GM12878 (cell line): Measurements from ENCODE around the gene MCC. TPM values are rescaled to one million over a fixed set of nuclear protein-coding genes. Genes with fewer than 3 reads are reported as not detected.
A peak's percentile ranks its signal among the peaks of the same experiment; 100 is the strongest.

ENCODE experiments used
- ATAC-seq: fragments of 200-7000 bp; cut with Tn5 transposase; 3 replicates; pipeline ENCODE4 v1.9.1; 2020; ENCODE audit warnings: mild to moderate bottlenecking, moderate library complexity
- BruUV-seq: library from RNA; stranded (reverse); fragments of 400-500 nt; replicated peaks from 2 replicates; lab custom pipeline; 2021; lab: Mats Ljungman, UMichigan
- CTCF ChIA-PET: fragments of 300-600 bp; sonication (Branson Sonifier 250); formaldehyde crosslinking; extraction: SDS; loops from one replicate; lab custom pipeline; 2021; ENCODE audit warnings: inconsistent platforms; lab: Yijun Ruan, JAX
- POLR2A ChIA-PET: fragments of 350-600 bp; formaldehyde crosslinking; extraction: SDS; loops from one replicate; lab custom pipeline; 2021; ENCODE audit warnings: inconsistent platforms; lab: Charles Lee
- RAD21 ChIA-PET: fragments of 300-600 bp; sonication (Branson Sonifier 250); formaldehyde crosslinking; loops from one replicate; lab custom pipeline; 2023; ENCODE audit warnings: antibody characterized with exemption; ENCODE audit not compliant: unreplicated experiment; lab: Charles Lee
- SMC1A ChIA-PET: fragments of 300-600 bp; sonication (Branson Sonifier 250); formaldehyde crosslinking; loops from one replicate; lab custom pipeline; 2023; ENCODE audit not compliant: unreplicated experiment, uncharacterized antibody; lab: Charles Lee
- DNase-seq: peaks from one replicate; pipeline ENCODE4 v3.0.0-alpha.2; 2011; ENCODE audit warnings: low read depth, low spot score
- FAIRE-seq: peaks from 3 replicates; lab custom pipeline; 2011; peaks lifted over from hg19 to GRCh38; lab: Jason Lieb, UNC
- H2AFZ ChIP-seq: 2 replicates; pipeline ENCODE4 v1.6.0; 2011; ENCODE audit warnings: low read depth, low read length, control low read depth; ENCODE audit not compliant: control insufficient read depth
- H3K27ac ChIP-seq: 2 replicates; pipeline ENCODE4 v1.5.1; 2011; ENCODE audit warnings: control low read depth; ENCODE audit not compliant: control insufficient read depth, insufficient read depth
- H3K27me3 ChIP-seq, 2 experiments: replicated peaks in 1 of 2; 2 replicates each; pipeline versions ENCODE4 v1.6.0 to v1.6.1; 2011; ENCODE audit warnings: low read length in 1 of 2; ENCODE audit not compliant: control insufficient read depth in 2 of 2, insufficient read depth in 2 of 2
- H3K36me3 ChIP-seq, 2 experiments: 2 replicates each; pipeline ENCODE4 v1.5.1; 2011; ENCODE audit warnings: low read length in 1 of 2; ENCODE audit not compliant: control insufficient read depth in 2 of 2, insufficient read depth in 2 of 2
- H3K4me1 ChIP-seq: 2 replicates; pipeline ENCODE4 v1.6.1; 2011; ENCODE audit warnings: mild to moderate bottlenecking, low read length, moderate library complexity, mixed read lengths; ENCODE audit not compliant: control insufficient read depth, insufficient read depth
- H3K4me2 ChIP-seq: 2 replicates; pipeline ENCODE4 v1.6.0; 2011; ENCODE audit warnings: control low read depth; ENCODE audit not compliant: control insufficient read depth, insufficient read depth
- H3K4me3 ChIP-seq: fragments of 200-600 bp; sonication (generic); 2 replicates; pipeline ENCODE4 v1.5.1; 2016
- H3K79me2 ChIP-seq: 2 replicates; pipeline ENCODE4 v1.6.0; 2011; ENCODE audit warnings: low read length; ENCODE audit not compliant: control insufficient read depth, insufficient read depth
- H3K9ac ChIP-seq: 2 replicates; pipeline ENCODE4 v1.8.0; 2011; ENCODE audit warnings: low read length, control low read depth, mixed read lengths; ENCODE audit not compliant: control insufficient read depth, insufficient read depth
- H3K9me3 ChIP-seq: replicated peaks from 3 replicates; pipeline ENCODE4 v1.5.1; 2011; ENCODE audit warnings: mild to moderate bottlenecking, low read length; ENCODE audit not compliant: control insufficient read depth, insufficient read depth
- H4K20me1 ChIP-seq: 2 replicates; pipeline ENCODE4 v1.6.0; 2011; ENCODE audit not compliant: control insufficient read depth, insufficient read depth
- CREB1 ChIP-seq: IDR thresholded peaks from 2 replicates; pipeline ENCODE4 v1.6.1; 2012; ENCODE audit warnings: low read depth, mild to moderate bottlenecking, inconsistent platforms
- EP300 ChIP-seq, 2 experiments: fragments of 150-350 bp in 1 of 2; IDR thresholded peaks; 2 replicates each; pipeline ENCODE4 v1.6.1; 2011 to 2012; ENCODE audit warnings: low read depth in 2 of 2, low read length in 2 of 2, borderline replicate concordance in 1 of 2, improper control_type of control experiment in 1 of 2, inconsistent platforms in 1 of 2; ENCODE audit not compliant: control insufficient read depth in 1 of 2
- FOS ChIP-seq: IDR thresholded peaks from 3 replicates; pipeline ENCODE4 v1.6.1; 2011; ENCODE audit warnings: borderline replicate concordance; ENCODE audit not compliant: insufficient read length; ENCODE audit errors: extremely low read depth
- IKZF2 ChIP-seq, 2 experiments: fragments of 450-650 bp; IDR thresholded peaks; 2 replicates each; pipeline ENCODE4 v1.6.1; 2017; ENCODE audit warnings: mild to moderate bottlenecking in 2 of 2, moderate library complexity in 2 of 2
- LARP7 ChIP-seq: fragments of 450-650 bp; IDR thresholded peaks from 2 replicates; pipeline ENCODE4 v1.6.1; 2017; ENCODE audit warnings: mild to moderate bottlenecking
- NBN ChIP-seq: fragments of 450-650 bp; IDR thresholded peaks from 2 replicates; pipeline ENCODE4 v1.6.1; 2016
- SIN3A ChIP-seq: IDR thresholded peaks from 2 replicates; pipeline ENCODE4 v1.6.1; 2012; ENCODE audit warnings: low read depth, low read length, improper control_type of control experiment
- YY1 ChIP-seq: IDR thresholded peaks from 2 replicates; pipeline ENCODE4 v1.6.1; 2011; ENCODE audit warnings: low read depth, mild to moderate bottlenecking, low read length
- WGBS: methylation state at CpG from one replicate; pipeline ENCODE4 v1.1.6; 2016; ENCODE audit warnings: low lambda C conversion rate; ENCODE audit not compliant: insufficient replicate concordance, insufficient coverage; ENCODE audit errors: missing lambda C conversion rate; 5-methylcytosine and 5-hydroxymethylcytosine counted together
- in situ Hi-C: fragments of 300-500 bp; cut with MboI; formaldehyde crosslinking; loops from 9 replicates; pipeline ENCODE4 v1.14.3; 2018; ENCODE audit warnings: mixed read lengths
- intact Hi-C: fragments of 100-400 bp; cut with micrococcal nuclease; formaldehyde crosslinking; loops from one replicate; pipeline ENCODE4 v1.14.2; 2022; ENCODE audit not compliant: unreplicated experiment
- polyA plus RNA-seq, 11 experiments: library from polyadenylated mRNA; depleted of rRNA in 4 of 11; unstranded in 6 of 11; stranded (reverse) in 5 of 11; fragments of >200 nt; fragmentation: Nextera tagmentation in 4 of 11; fragmentation: Illumina TruSeq in 1 of 11; extraction: Ambion mirVana in 4 of 11; extraction: Trizol in 1 of 11; gene quantifications; 1 replicate in 1 of 11; 2 replicates in 10 of 11; pipeline versions ENCODE4 v1.2.1 to v1.2.3, GENCODE V29; 2011 to 2016; ENCODE audit warnings: inconsistent platforms in 2 of 11, missing spikeins in 2 of 11, low read depth in 1 of 11
- total RNA-seq, 4 experiments: library from RNA; depleted of rRNA in 3 of 4; stranded (reverse); fragments of >200 nt in 3 of 4; fragmentation: Illumina TruSeq in 1 of 4; extraction: Trizol in 1 of 4; gene quantifications; 2 replicates each; pipeline versions ENCODE4 v1.2.1 to v1.2.3, GENCODE V29; 2013 to 2021
- TF ChIP-seq, protein P1 (sequence below): IDR thresholded peaks from 2 replicates; pipeline ENCODE4 v1.6.1; 2012; ENCODE audit warnings: mild to moderate bottlenecking, low read depth, low read length
- TF ChIP-seq, protein P2 (sequence below): fragments of 450-650 bp; IDR thresholded peaks from 2 replicates; pipeline ENCODE4 v1.6.1; 2017; ENCODE audit warnings: borderline replicate concordance
- TF ChIP-seq, protein P3 (sequence below): IDR thresholded peaks from 2 replicates; pipeline ENCODE4 v1.6.1; 2011; ENCODE audit warnings: borderline replicate concordance, low read depth, mild to moderate bottlenecking, moderate library complexity, mixed read lengths, low read length; ENCODE audit not compliant: insufficient read depth; ENCODE audit errors: extremely low read length
- TF ChIP-seq, protein P4 (sequence below): IDR thresholded peaks from 2 replicates; pipeline ENCODE4 v1.6.1; 2012; ENCODE audit warnings: low read length, inconsistent platforms
- TF ChIP-seq, protein P5 (sequence below): IDR thresholded peaks from 2 replicates; pipeline ENCODE4 v1.6.1; 2011; ENCODE audit warnings: mild to moderate bottlenecking, low read depth, low read length, moderate library complexity; ENCODE audit not compliant: insufficient replicate concordance

MCC gene
- total and polyA plus RNA-seq, 10 of the 15 experiments (the other 5 are each of a cell fraction or from before 2014, with no cell fraction given), result 0.03 to 0.86 (median 0.16) TPM

DNA sequence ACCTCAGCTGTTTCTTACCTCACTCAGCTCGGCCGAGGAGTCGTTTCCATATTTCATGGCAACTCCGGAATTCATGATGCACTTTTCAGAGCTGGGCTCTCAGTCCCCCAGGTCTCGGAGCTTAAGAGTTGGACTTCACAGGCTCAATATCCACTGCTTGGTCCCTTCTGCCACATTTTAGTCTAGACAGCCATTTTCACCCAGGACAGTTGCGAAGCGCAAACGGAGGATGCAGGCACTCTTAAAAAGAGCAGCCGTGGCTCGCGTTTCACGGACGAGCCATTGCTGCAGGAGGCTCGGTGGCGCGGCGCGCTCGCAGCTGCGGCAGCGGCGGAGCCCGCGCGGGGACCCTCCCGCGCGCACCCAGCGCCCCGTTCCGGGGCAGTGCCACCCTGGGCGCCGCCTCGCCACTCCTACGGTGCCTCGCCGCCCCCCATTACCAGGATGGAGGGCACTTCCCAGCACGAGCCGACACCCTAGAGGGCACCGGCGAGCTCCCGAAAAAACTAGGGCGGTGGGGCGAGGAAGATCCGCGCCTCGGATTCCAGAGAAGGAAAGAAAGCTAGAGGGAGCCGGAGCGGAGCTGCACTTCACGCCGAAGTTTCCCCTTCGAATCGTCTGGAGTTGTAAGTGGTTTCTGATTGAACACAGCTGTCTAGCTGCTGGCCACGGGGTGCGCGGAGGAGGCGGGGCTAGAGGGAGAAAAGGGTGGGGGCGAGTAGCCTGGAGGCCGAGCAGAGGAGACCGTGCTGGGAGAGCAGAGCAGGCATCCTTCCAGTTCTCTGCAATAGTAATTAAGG is 193.7 kb downstream of the MCC start:
- no TSS peak for BruUV-seq
- RAD21 ChIA-PET, result no interaction called here
- Histone ChIP-seq H3K4me3 (peak overlapping the region; percentile 65), H3K4me1 (0 out of 2 replicates have a peak, but pooled peaks cover 5% of the 10 kb centered on the region), H2AFZ (peak overlapping the region; percentile 64), H3K4me2 (peak overlapping the region; percentile 91), H3K9ac (no peak overlapping the region; the same call in 1 of the 2 replicates), H3K79me2 (no peaks in the 10 kb centered on the region), H3K27ac (no peak overlapping the region), H3K27me3 (peaks cover 3 to 13% of the 10 kb centered on the region in 2 experiments), H3K9me3 (no peaks in the 10 kb centered on the region; the same call in 2 of the 3 replicates), H3K36me3 (no peaks in the 10 kb centered on the region), H4K20me1 (no peaks in the 10 kb centered on the region)
- POLR2A ChIA-PET, result interaction anchor here (0.7 kb wide), 1 partner anchor 908 kb away, joined by 4 read pairs; no protein-coding TSS in a partner anchor
- ATAC-seq (peak; percentile 92), DNase-seq (no peak), FAIRE-seq (peak; percentile 38)
- in situ Hi-C loops (no loop called here), intact Hi-C loops (no loop called here)
- CTCF ChIA-PET, result interaction anchor here (0.6 kb wide), 1 partner anchor 241 kb away, joined by 3 read pairs; no protein-coding TSS in a partner anchor
- 2% methylated on average over 60 of the region's 60 CpGs for WGBS
- SMC1A ChIA-PET, result no interaction called here
- TF ChIP-seq CREB1 (no peak), YY1 (no peak), IKZF2 (IDR thresholded peaks at IDR 0.05) (no peak), EP300 (IDR thresholded peaks at IDR 0.05; ENCODE audit: borderline replicate concordance in 1 of 2, control insufficient read depth in 1 of 2, low read depth in 2 of 2, low read length in 2 of 2) (no peak), SIN3A (no peak), FOS (no peak), LARP7 (no peak), NBN (no peak)
- TF ChIP-seq, protein P1, sequence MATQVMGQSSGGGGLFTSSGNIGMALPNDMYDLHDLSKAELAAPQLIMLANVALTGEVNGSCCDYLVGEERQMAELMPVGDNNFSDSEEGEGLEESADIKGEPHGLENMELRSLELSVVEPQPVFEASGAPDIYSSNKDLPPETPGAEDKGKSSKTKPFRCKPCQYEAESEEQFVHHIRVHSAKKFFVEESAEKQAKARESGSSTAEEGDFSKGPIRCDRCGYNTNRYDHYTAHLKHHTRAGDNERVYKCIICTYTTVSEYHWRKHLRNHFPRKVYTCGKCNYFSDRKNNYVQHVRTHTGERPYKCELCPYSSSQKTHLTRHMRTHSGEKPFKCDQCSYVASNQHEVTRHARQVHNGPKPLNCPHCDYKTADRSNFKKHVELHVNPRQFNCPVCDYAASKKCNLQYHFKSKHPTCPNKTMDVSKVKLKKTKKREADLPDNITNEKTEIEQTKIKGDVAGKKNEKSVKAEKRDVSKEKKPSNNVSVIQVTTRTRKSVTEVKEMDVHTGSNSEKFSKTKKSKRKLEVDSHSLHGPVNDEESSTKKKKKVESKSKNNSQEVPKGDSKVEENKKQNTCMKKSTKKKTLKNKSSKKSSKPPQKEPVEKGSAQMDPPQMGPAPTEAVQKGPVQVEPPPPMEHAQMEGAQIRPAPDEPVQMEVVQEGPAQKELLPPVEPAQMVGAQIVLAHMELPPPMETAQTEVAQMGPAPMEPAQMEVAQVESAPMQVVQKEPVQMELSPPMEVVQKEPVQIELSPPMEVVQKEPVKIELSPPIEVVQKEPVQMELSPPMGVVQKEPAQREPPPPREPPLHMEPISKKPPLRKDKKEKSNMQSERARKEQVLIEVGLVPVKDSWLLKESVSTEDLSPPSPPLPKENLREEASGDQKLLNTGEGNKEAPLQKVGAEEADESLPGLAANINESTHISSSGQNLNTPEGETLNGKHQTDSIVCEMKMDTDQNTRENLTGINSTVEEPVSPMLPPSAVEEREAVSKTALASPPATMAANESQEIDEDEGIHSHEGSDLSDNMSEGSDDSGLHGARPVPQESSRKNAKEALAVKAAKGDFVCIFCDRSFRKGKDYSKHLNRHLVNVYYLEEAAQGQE, result no peak
- TF ChIP-seq, protein P2, sequence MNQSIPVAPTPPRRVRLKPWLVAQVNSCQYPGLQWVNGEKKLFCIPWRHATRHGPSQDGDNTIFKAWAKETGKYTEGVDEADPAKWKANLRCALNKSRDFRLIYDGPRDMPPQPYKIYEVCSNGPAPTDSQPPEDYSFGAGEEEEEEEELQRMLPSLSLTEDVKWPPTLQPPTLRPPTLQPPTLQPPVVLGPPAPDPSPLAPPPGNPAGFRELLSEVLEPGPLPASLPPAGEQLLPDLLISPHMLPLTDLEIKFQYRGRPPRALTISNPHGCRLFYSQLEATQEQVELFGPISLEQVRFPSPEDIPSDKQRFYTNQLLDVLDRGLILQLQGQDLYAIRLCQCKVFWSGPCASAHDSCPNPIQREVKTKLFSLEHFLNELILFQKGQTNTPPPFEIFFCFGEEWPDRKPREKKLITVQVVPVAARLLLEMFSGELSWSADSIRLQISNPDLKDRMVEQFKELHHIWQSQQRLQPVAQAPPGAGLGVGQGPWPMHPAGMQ, result no peak
- TF ChIP-seq, protein P3, sequence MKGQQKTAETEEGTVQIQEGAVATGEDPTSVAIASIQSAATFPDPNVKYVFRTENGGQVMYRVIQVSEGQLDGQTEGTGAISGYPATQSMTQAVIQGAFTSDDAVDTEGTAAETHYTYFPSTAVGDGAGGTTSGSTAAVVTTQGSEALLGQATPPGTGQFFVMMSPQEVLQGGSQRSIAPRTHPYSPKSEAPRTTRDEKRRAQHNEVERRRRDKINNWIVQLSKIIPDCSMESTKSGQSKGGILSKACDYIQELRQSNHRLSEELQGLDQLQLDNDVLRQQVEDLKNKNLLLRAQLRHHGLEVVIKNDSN, result peak; percentile 42
- TF ChIP-seq, protein P4, sequence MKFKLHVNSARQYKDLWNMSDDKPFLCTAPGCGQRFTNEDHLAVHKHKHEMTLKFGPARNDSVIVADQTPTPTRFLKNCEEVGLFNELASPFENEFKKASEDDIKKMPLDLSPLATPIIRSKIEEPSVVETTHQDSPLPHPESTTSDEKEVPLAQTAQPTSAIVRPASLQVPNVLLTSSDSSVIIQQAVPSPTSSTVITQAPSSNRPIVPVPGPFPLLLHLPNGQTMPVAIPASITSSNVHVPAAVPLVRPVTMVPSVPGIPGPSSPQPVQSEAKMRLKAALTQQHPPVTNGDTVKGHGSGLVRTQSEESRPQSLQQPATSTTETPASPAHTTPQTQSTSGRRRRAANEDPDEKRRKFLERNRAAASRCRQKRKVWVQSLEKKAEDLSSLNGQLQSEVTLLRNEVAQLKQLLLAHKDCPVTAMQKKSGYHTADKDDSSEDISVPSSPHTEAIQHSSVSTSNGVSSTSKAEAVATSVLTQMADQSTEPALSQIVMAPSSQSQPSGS, result no peak
- TF ChIP-seq, protein P5, sequence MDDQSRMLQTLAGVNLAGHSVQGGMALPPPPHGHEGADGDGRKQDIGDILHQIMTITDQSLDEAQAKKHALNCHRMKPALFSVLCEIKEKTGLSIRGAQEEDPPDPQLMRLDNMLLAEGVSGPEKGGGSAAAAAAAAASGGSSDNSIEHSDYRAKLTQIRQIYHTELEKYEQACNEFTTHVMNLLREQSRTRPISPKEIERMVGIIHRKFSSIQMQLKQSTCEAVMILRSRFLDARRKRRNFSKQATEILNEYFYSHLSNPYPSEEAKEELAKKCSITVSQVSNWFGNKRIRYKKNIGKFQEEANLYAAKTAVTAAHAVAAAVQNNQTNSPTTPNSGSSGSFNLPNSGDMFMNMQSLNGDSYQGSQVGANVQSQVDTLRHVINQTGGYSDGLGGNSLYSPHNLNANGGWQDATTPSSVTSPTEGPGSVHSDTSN, result peak; percentile 61
